HG03354 (cell line): ENCODE measurements around the gene COX6A1.

Experiments
- ATAC-seq: cut with Tn5 transposase; IDR thresholded peaks from one replicate; pipeline ENCODE4 v1.9.1; 2021; ENCODE audit warnings: mild to moderate bottlenecking; ENCODE audit not compliant: unreplicated experiment, poor library complexity, severe bottlenecking

The COX6A1 gene

GRCh38 chr12:120437735-120438494 is at the start of gene COX6A1:
COX6A1 (plus strand) TSS chr12:120438113; CDS start chr12:120438127, 14 bp downstream.
- ATAC-seq = peak; percentile 95

DNA sequence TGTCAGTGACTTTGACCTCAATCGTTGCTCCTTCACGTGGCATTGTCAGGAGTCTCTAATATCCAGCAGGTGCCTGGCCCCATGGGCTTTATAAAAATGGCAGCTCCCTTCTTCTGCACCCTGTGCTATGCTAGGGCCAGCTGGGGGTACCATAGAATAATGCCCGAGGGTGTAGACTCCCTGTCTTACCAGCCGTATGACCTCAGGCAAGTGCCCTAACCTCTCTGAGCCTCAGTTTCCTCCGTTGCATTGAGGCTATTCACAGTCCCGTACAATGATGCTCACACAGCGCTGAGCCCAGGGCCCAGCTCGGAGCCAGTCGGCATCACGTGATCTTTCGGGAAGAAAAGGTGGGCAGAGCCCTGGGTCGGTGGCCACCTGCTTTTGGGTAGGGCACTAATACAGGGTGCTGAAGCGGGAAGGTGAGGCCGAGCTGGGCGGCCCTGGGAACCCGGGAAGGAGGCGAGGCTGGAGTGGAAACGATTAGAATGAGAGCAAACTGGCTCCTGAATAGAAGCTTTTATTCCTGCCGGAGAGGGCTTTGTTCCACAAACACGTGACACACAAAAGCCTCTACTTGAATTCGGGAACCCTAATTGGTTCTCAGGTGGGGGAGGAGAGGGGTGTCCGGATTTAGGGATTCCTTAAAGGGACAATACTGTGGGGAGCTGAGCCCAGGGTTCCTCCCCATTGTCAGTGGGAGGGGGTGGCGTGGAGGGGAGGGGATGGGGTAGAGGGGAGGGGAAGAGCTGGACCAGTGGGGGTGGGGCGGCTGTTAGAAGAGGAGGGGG is 49.0 kb upstream of the COX6A1 start:
- no peak for ATAC-seq

- no peak for ATAC-seq
Observed at GRCh38 chr12:120390540-120391120, 47.3 kb upstream of the COX6A1 start.

- no peak for ATAC-seq
Observed at GRCh38 chr12:120394483-120395367, 43.2 kb upstream of the COX6A1 start.

- no peak for ATAC-seq
Observed at GRCh38 chr12:120397824-120398540, 39.9 kb upstream of the COX6A1 start.

DNA sequence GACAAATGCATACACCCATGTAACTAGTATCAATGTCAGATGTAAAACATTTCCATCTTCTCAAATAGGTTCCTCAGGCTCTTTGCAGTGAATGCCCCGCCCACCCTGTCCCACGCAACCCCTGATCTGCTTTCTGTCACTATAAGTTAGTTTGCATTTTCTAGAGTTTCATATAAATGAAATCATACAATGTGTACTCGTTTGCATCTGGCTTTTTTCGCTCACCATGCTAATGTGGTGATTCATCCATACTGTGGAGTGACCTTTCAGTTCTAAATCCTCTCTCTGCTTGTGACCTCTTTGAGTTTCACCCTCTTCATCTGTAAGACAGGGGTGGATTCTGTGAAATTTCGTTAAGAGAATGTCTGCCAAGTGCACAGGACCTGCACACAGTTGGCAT is 38.4 kb upstream of the COX6A1 start:
- no peak for ATAC-seq

DNA sequence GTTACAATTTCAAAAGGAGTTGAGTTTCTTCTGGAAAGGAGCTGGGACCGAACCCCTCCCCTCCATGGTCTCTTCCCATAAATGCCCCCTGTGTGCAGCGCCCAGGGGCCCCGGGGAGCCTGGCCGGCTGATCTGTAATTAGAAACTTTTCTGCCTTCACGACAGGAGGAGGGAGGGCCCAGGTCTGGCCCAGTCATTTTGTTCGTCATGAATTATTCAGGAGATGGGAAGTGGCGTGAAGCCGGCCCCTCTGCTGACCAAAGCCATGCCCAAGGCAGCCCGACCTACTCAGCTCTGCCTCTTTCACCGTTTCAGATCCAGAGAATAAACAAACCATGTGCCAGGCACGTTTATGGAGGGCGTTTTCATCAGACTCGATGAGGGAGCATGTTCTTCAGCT is 35.7 kb upstream of the COX6A1 start:
- ATAC-seq = no peak

DNA sequence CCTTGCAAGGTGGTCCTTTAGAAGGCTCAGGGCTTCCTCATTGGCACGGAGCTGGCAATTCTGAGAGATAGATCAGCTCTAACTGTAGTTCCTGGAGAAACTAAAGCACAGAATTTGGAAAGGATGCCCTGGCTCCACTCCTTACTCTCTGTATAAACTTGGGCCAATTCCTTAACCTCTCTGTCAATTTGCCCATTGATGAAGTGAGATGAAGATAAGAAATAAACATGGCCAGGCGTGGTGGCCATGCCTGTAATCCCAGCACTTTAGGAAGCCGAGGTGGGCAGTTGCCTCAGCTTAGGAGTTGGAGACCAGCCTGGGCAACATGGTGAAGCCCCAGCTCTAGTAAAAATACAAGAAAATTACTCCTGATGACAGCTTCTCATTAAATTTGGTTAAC is 34.0 kb upstream of the COX6A1 start:
- ATAC-seq = no peak

- no peak for ATAC-seq
Observed at GRCh38 chr12:120404271-120404670, 33.6 kb upstream of the COX6A1 start.

DNA sequence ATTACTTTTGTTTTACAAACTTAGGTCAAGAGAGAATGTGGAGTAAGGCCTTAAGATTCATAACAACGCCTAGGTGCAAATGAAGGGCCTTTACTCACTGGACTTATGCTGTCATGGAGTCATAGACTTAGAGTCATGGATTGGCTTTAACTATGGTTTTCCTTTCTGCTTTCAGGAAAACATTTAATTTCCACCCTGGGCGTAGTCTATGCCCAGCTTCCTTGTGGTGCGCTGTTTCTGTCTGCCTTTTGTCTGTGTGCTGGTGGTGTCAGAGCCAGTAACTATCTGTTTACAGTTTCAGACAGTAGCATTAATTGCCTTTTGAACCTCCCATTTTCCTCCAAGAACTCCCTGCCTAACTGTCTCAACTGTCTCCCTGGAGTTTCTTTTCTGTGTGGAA is 31.8 kb upstream of the COX6A1 start:
- ATAC-seq = no peak

DNA sequence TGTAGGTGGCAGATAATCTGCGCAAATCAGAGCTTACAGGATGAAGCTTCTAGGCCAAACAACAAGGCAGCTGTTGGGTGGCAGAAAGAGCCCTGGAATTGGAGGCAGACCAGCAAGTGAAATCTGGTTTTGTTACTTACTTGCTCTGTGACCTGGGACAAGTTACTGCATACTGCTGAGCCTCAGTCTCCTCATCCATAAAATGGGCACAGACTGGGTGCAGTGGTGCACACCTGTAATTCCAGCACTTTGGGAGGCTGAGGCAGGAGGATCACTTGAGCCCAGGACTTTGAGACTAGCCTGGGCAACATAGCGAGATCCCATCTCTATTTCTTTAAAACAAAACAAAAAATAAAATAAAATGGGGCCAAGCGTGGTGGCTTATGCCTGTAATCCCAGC is 31.4 kb upstream of the COX6A1 start:
- ATAC-seq = no peak

DNA sequence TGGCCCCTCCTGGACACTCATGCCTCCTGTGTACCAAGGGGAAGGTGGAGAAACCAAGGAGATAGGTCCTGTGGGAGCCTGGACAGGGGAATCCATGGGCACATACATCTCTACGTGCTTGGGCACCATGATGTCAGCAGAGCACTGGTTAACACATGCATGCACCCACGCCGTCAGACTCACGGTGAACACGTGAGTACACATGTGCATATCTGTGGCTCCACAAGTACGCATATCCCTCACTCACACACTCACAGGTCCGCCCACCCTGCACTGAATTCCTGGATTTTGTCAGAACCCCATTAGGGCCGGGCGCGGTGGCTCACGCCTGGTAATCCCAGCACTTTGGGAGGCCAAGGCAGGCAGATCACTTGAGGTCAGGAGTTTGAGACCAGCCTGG is 29.1 kb upstream of the COX6A1 start:
- ATAC-seq = no peak

GRCh38 chr12:120412421-120412820 is 25.5 kb upstream of the COX6A1 start:
- no peak for ATAC-seq

- ATAC-seq = no peak
Observed at GRCh38 chr12:120413901-120414695, 23.8 kb upstream of the COX6A1 start.

GRCh38 chr12:120416490-120417216 is 21.3 kb upstream of the COX6A1 start:
- no peak for ATAC-seq

GRCh38 chr12:120417917-120418580 is 19.9 kb upstream of the COX6A1 start:
- no peak for ATAC-seq

DNA sequence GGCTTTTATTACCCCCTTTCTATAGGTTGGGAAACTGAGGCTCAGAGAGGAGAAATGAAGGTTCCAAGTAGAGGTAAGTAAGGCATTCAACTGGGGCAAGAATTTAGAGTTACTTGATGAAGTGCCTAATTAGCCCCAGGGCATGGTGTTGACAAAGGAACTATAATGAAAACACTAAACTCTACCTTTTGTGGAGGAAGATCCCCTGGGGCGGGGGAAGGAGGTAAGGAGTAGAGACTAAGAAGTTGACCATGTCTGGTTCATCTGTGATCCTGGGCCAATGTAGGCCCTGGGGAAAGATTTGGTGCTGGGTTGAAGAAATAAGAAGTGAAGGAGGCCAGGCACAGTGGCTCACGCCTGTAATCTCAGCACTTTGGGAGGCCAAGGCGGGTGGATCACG is 16.2 kb upstream of the COX6A1 start:
- no peak for ATAC-seq
